Activated CD4-positive, alpha-beta memory T cell treated with anti-CD3 and anti-CD28 coated beads, Interleukin-2, amount 10 ng/mL, durations not matched to agents 7 days and 5 days (primary cell): Measurements from ENCODE around the gene GPBAR1. TPM values are rescaled to one million over a fixed set of nuclear protein-coding genes. Genes with fewer than 3 reads are reported as not detected.

Experiments used
- CTCF ChIA-PET: fragments of 350-600 bp; sonication (Branson Sonifier 250); formaldehyde crosslinking; loops from one replicate; lab custom pipeline; 2021; ENCODE audit warnings: antibody characterized with exemption, inconsistent platforms; lab: Charles Lee
- POLR2A ChIA-PET: fragments of 350-600 bp; sonication (Branson Sonifier 250); formaldehyde crosslinking; loops from one replicate; lab custom pipeline; 2021; ENCODE audit warnings: antibody characterized with exemption; lab: Charles Lee
- DNase-seq: peaks from one replicate; pipeline ENCODE4 v3.0.0-alpha.2; 2020
- H3K27ac Mint-ChIP-seq: one replicate; pipeline ENCODE4 v1.8.0; 2021; ENCODE audit warnings: mild to moderate bottlenecking, mixed read lengths
- H3K27me3 Mint-ChIP-seq: one replicate; pipeline ENCODE4 v1.8.0; 2021; ENCODE audit warnings: mixed read lengths
- H3K36me3 Mint-ChIP-seq: one replicate; pipeline ENCODE4 v1.8.0; 2021; ENCODE audit warnings: low read depth, mixed read lengths
- H3K4me1 Mint-ChIP-seq: one replicate; pipeline ENCODE4 v1.8.0; 2021; ENCODE audit warnings: mixed read lengths
- H3K4me3 Mint-ChIP-seq: one replicate; pipeline ENCODE4 v1.8.0; 2021; ENCODE audit warnings: mild to moderate bottlenecking, mixed read lengths
- H3K9me3 Mint-ChIP-seq: one replicate; pipeline ENCODE4 v1.8.0; 2021; ENCODE audit warnings: mixed read lengths
- total RNA-seq, 2 experiments: library from RNA; stranded (reverse); gene quantifications; one replicate each; pipeline ENCODE4 v1.2.3, GENCODE V29; 2021

GPBAR1 gene
- total RNA-seq, 2 experiments from 2014 or later, result 0.68 to 0.75 TPM

- peaks cover 95% of the 10 kb centered on the region for H3K36me3 Mint-ChIP-seq
- no peaks in the 10 kb centered on the region for H3K27me3 Mint-ChIP-seq
- no peaks in the 10 kb centered on the region for H3K9me3 Mint-ChIP-seq
- ChIA-PET POLR2A (interaction anchor here (0.8 to 6.0 kb wide), 5 partner anchors 10 to 25 kb away, joined by 3 to 46 read pairs (median 7); partner anchors contain the start of genes AAMP and PNKD), CTCF (interaction anchor here (1.3 to 1.7 kb wide), 2 partner anchors 12 kb away, joined by 4 to 9 read pairs; no protein-coding TSS in a partner anchor)
- H3K4me3 Mint-ChIP-seq, result no peak overlapping the region
- H3K27ac Mint-ChIP-seq, result no peak overlapping the region
- no peak for DNase-seq
- peaks cover 17% of the 10 kb centered on the region for H3K4me1 Mint-ChIP-seq
Observed at GRCh38 chr2:218245214-218245613, 15.6 kb upstream of the GPBAR1 start.

GRCh38 chr2:218249691-218250090, 11.1 kb upstream of the GPBAR1 start:
- POLR2A ChIA-PET, result interaction anchor here (3.0 kb wide), 1 partner anchor 20 kb away, joined by 9 read pairs; no protein-coding TSS in a partner anchor
- Mint-ChIP-seq H3K27me3 (no peaks in the 10 kb centered on the region), H3K9me3 (no peaks in the 10 kb centered on the region), H3K27ac (no peak overlapping the region), H3K4me1 (peaks cover 13% of the 10 kb centered on the region), H3K36me3 (peaks cover 97% of the 10 kb centered on the region), H3K4me3 (no peak overlapping the region)
- DNase-seq, result no peak
- CTCF ChIA-PET, result no interaction called here

- Mint-ChIP-seq H3K4me3 (no peak overlapping the region), H3K4me1 (peaks cover 34% of the 10 kb centered on the region), H3K27me3 (no peaks in the 10 kb centered on the region), H3K36me3 (peaks cover 93% of the 10 kb centered on the region), H3K9me3 (no peaks in the 10 kb centered on the region), H3K27ac (no peak overlapping the region)
- CTCF ChIA-PET, result interaction anchor here (0.9 to 1.7 kb wide), 6 partner anchors 17 to 65 kb away, joined by 3 to 5 read pairs (median 3); partner anchors contain the start of genes AAMP and PNKD
- POLR2A ChIA-PET, result interaction anchor here (1.1 to 6.1 kb wide), 7 partner anchors 8 to 65 kb away, joined by 3 to 46 read pairs (median 5); partner anchors contain the start of genes AAMP, ARPC2 and PNKD
- DNase-seq, result no peak
Observed at GRCh38 chr2:218252509-218253231, 8.1 kb upstream of the GPBAR1 start.

GRCh38 chr2:218253232-218253625, 7.6 kb upstream of the GPBAR1 start:
- H3K27me3 Mint-ChIP-seq, result no peaks in the 10 kb centered on the region
- H3K36me3 Mint-ChIP-seq, result peaks cover 90% of the 10 kb centered on the region
- no peak overlapping the region for H3K4me3 Mint-ChIP-seq
- CTCF ChIA-PET, result interaction anchor here (0.9 to 1.7 kb wide), 6 partner anchors 17 to 66 kb away, joined by 3 to 5 read pairs (median 3); partner anchors contain the start of genes AAMP and PNKD
- no peak for DNase-seq
- POLR2A ChIA-PET, result interaction anchor here (1.1 to 6.1 kb wide), 6 partner anchors 8 to 66 kb away, joined by 4 to 46 read pairs (median 5); partner anchors contain the start of genes AAMP and PNKD
- H3K27ac Mint-ChIP-seq, result no peak overlapping the region
- H3K9me3 Mint-ChIP-seq, result no peaks in the 10 kb centered on the region
- H3K4me1 Mint-ChIP-seq, result peaks cover 35% of the 10 kb centered on the region

GRCh38 chr2:218255446-218255845, 5.4 kb upstream of the GPBAR1 start:
- ChIA-PET CTCF (interaction anchor here (0.8 to 3.0 kb wide), 4 partner anchors 12 to 26 kb away, joined by 4 to 17 read pairs (median 7); partner anchors contain the start of genes AAMP and PNKD), POLR2A (interaction anchor here (0.7 to 6.1 kb wide), 9 partner anchors 10 to 118 kb away, joined by 3 to 46 read pairs (median 3); partner anchors contain the start of genes AAMP and PNKD)
- DNase-seq, result no peak
- Mint-ChIP-seq H3K9me3 (no peaks in the 10 kb centered on the region), H3K4me3 (no peak overlapping the region), H3K27me3 (no peaks in the 10 kb centered on the region), H3K27ac (peak overlapping the region; percentile 63), H3K4me1 (peaks cover 41% of the 10 kb centered on the region), H3K36me3 (peaks cover 70% of the 10 kb centered on the region)

GRCh38 chr2:218256612-218257350, 4.0 kb upstream of the GPBAR1 start:
- ChIA-PET POLR2A (interaction anchor here (0.9 to 6.1 kb wide), 14 partner anchors 12 to 90 kb away, joined by 3 to 46 read pairs (median 3); partner anchors contain the start of genes AAMP, ARPC2, CXCR1 and PNKD), CTCF (interaction anchor here (0.7 to 3.3 kb wide), 25 partner anchors 9 to 89 kb away, joined by 3 to 24 read pairs (median 8); partner anchors contain the start of genes AAMP, ARPC2, CXCR1 and PNKD)
- H3K4me3 Mint-ChIP-seq, result no peak overlapping the region
- H3K27me3 Mint-ChIP-seq, result no peaks in the 10 kb centered on the region
- peak overlapping the region; percentile 83 for H3K27ac Mint-ChIP-seq
- no peak for DNase-seq
- H3K4me1 Mint-ChIP-seq, result peaks cover 39% of the 10 kb centered on the region
- H3K36me3 Mint-ChIP-seq, result peaks cover 56% of the 10 kb centered on the region
- H3K9me3 Mint-ChIP-seq, result no peaks in the 10 kb centered on the region

- no peaks in the 10 kb centered on the region for H3K27me3 Mint-ChIP-seq
- CTCF ChIA-PET, result interaction anchor here (0.6 to 3.3 kb wide), 25 partner anchors 10 to 975 kb away, joined by 3 to 24 read pairs (median 8); partner anchors contain the start of genes AAMP, ARPC2, CXCR1 and PNKD
- H3K4me3 Mint-ChIP-seq, result no peak overlapping the region
- DNase-seq, result peak; percentile 75
- H3K9me3 Mint-ChIP-seq, result no peaks in the 10 kb centered on the region
- H3K27ac Mint-ChIP-seq, result peak overlapping the region; percentile 83
- H3K36me3 Mint-ChIP-seq, result peaks cover 49% of the 10 kb centered on the region
- H3K4me1 Mint-ChIP-seq, result peaks cover 39% of the 10 kb centered on the region
- POLR2A ChIA-PET, result interaction anchor here (0.9 to 6.1 kb wide), 15 partner anchors 12 to 110 kb away, joined by 3 to 46 read pairs (median 3); partner anchors contain the start of genes AAMP, ARPC2, CXCR1 and PNKD
Observed at GRCh38 chr2:218257390-218257981, 3.3 kb upstream of the GPBAR1 start.

GRCh38 chr2:218259099-218259961, 1.5 kb upstream of the GPBAR1 start:
- no peaks in the 10 kb centered on the region for H3K9me3 Mint-ChIP-seq
- CTCF ChIA-PET, result interaction anchor here (1.1 to 3.3 kb wide), 3 partner anchors 8 to 78 kb away, joined by 3 to 24 read pairs (median 6); no protein-coding TSS in a partner anchor
- no peak for DNase-seq
- no peaks in the 10 kb centered on the region for H3K27me3 Mint-ChIP-seq
- no peak overlapping the region for H3K4me3 Mint-ChIP-seq
- H3K4me1 Mint-ChIP-seq, result peaks cover 44% of the 10 kb centered on the region
- peak overlapping the region; percentile 59 for H3K27ac Mint-ChIP-seq
- POLR2A ChIA-PET, result interaction anchor here (0.8 to 4.1 kb wide), 4 partner anchors 11 to 39 kb away, joined by 3 to 32 read pairs (median 9); partner anchors contain the start of genes AAMP and PNKD
- peaks cover 31% of the 10 kb centered on the region for H3K36me3 Mint-ChIP-seq

- no peak for DNase-seq
- H3K27me3 Mint-ChIP-seq, result no peaks in the 10 kb centered on the region
- H3K36me3 Mint-ChIP-seq, result peaks cover 26% of the 10 kb centered on the region
- H3K27ac Mint-ChIP-seq, result no peak overlapping the region
- CTCF ChIA-PET, result no interaction called here
- H3K9me3 Mint-ChIP-seq, result no peaks in the 10 kb centered on the region
- POLR2A ChIA-PET, result interaction anchor here (0.6 to 1.5 kb wide), 3 partner anchors 10 to 511 kb away, joined by 3 to 4 read pairs (median 3); partner anchors contain the start of genes AAMP and PNKD
- H3K4me3 Mint-ChIP-seq, result no peak overlapping the region
- H3K4me1 Mint-ChIP-seq, result peaks cover 43% of the 10 kb centered on the region
Observed at GRCh38 chr2:218260166-218260565, 649 bp upstream of the GPBAR1 start.

- H3K27ac Mint-ChIP-seq, result no peak overlapping the region
- H3K36me3 Mint-ChIP-seq, result peaks cover 19% of the 10 kb centered on the region
- no peaks in the 10 kb centered on the region for H3K9me3 Mint-ChIP-seq
- ChIA-PET POLR2A (interaction anchor here (0.8 to 1.5 kb wide), 3 partner anchors 8 to 32 kb away, joined by 3 to 5 read pairs (median 3); partner anchors contain the start of genes AAMP and PNKD), CTCF (interaction anchor here (0.6 kb wide), 1 partner anchor 29 kb away, joined by 3 read pairs; no protein-coding TSS in a partner anchor)
- no peaks in the 10 kb centered on the region for H3K27me3 Mint-ChIP-seq
- H3K4me3 Mint-ChIP-seq, result no peak overlapping the region
- peaks cover 39% of the 10 kb centered on the region for H3K4me1 Mint-ChIP-seq
- DNase-seq, result no peak
Observed at GRCh38 chr2:218261423-218262236, 815 bp downstream of the GPBAR1 start.
